H9 (cell line): ENCODE results near the gene TMEM141. TPM values are rescaled to one million over a fixed set of nuclear protein-coding genes. Genes with fewer than 3 reads are reported as not detected.

Experiments
- DNase-seq: peaks from one replicate; pipeline ENCODE4 v3.0.0-alpha.2; 2017
- H2AFZ ChIP-seq: one replicate; pipeline ENCODE4 v1.6.1; 2013; ENCODE audit warnings: mild to moderate bottlenecking, low read length, control low read depth, moderate library complexity
- H2AK5ac ChIP-seq: 2 replicates; pipeline ENCODE4 v1.6.1; 2013; ENCODE audit warnings: low read length, control low read depth, mixed read lengths; ENCODE audit not compliant: insufficient read length
- H2BK120ac ChIP-seq: one replicate; pipeline ENCODE4 v1.6.1; 2013; ENCODE audit warnings: low read depth, mild to moderate bottlenecking, low read length, control low read depth, inconsistent platforms; ENCODE audit not compliant: poor library complexity, severe bottlenecking
- H2BK12ac ChIP-seq: 2 replicates; pipeline ENCODE4 v1.6.1; 2013; ENCODE audit warnings: low read length, control low read depth, mixed read lengths, low read depth; ENCODE audit not compliant: insufficient read length
- H2BK15ac ChIP-seq: 2 replicates; pipeline ENCODE4 v1.6.1; 2013; ENCODE audit warnings: low read depth, low read length, control low read depth
- H2BK20ac ChIP-seq: one replicate; pipeline ENCODE4 v1.6.1; 2013; ENCODE audit warnings: low read depth, mild to moderate bottlenecking, low read length, control low read depth, inconsistent platforms; ENCODE audit not compliant: poor library complexity, severe bottlenecking
- H2BK5ac ChIP-seq: 2 replicates; pipeline ENCODE4 v1.6.1; 2013; ENCODE audit warnings: low read length, control low read depth, mixed read lengths; ENCODE audit not compliant: insufficient read length
- H3K14ac ChIP-seq: 2 replicates; pipeline ENCODE4 v1.6.1; 2013; ENCODE audit warnings: low read length, control low read depth; ENCODE audit not compliant: insufficient read depth
- H3K18ac ChIP-seq: 2 replicates; pipeline ENCODE4 v1.6.1; 2013; ENCODE audit warnings: low read depth, mild to moderate bottlenecking, mixed read lengths, low read length, control low read depth; ENCODE audit not compliant: insufficient read length
- H3K23ac ChIP-seq: 2 replicates; pipeline ENCODE4 v1.6.1; 2013; ENCODE audit warnings: low read length, control low read depth, mixed read lengths, low read depth; ENCODE audit not compliant: insufficient read length
- H3K23me2 ChIP-seq: 2 replicates; pipeline ENCODE4 v1.6.1; 2013; ENCODE audit warnings: low read depth, mild to moderate bottlenecking, mixed read lengths, low read length, control low read depth; ENCODE audit not compliant: insufficient read length, poor library complexity, severe bottlenecking
- H3K27ac ChIP-seq: 2 replicates; pipeline ENCODE4 v1.5.1; 2013; ENCODE audit warnings: low read length, control low read depth, mixed read lengths, low read depth; ENCODE audit not compliant: insufficient read length
- H3K27me3 ChIP-seq: 2 replicates; pipeline ENCODE4 v1.6.1; 2013; ENCODE audit warnings: low read length, control low read depth, inconsistent platforms; ENCODE audit not compliant: insufficient read depth
- H3K4ac ChIP-seq: 2 replicates; pipeline ENCODE4 v1.6.1; 2013; ENCODE audit warnings: low read depth, mild to moderate bottlenecking, control low read depth, inconsistent platforms, low read length, moderate library complexity
- H3K4me1 ChIP-seq: 2 replicates; pipeline ENCODE4 v1.6.1; 2013; ENCODE audit warnings: low read length, control low read depth, inconsistent platforms; ENCODE audit not compliant: insufficient read depth
- H3K4me2 ChIP-seq: 2 replicates; pipeline ENCODE4 v1.6.1; 2013; ENCODE audit warnings: low read length, control low read depth, mixed read lengths; ENCODE audit not compliant: insufficient read length, insufficient read depth
- H3K56ac ChIP-seq: 2 replicates; pipeline ENCODE4 v1.6.1; 2013; ENCODE audit warnings: low read depth, mild to moderate bottlenecking, mixed read lengths, low read length, control low read depth; ENCODE audit not compliant: insufficient read length
- H3K79me1 ChIP-seq: 2 replicates; pipeline ENCODE4 v1.6.1; 2013; ENCODE audit warnings: low read depth, mild to moderate bottlenecking, moderate library complexity, low read length, control low read depth, inconsistent platforms; ENCODE audit not compliant: insufficient read depth, poor library complexity, severe bottlenecking
- H3K79me2 ChIP-seq: 2 replicates; pipeline ENCODE4 v1.6.1; 2013; ENCODE audit warnings: low read length, control low read depth, inconsistent platforms; ENCODE audit not compliant: insufficient read depth
- H3K9ac ChIP-seq: 2 replicates; pipeline ENCODE4 v1.6.1; 2013; ENCODE audit warnings: low read length, control low read depth, mixed read lengths; ENCODE audit not compliant: insufficient read length; ENCODE audit errors: extremely low read depth
- H3K9me3 ChIP-seq: one replicate; pipeline ENCODE4 v1.6.1; 2013; ENCODE audit warnings: low read depth, low read length, inconsistent platforms; ENCODE audit not compliant: control insufficient read depth
- H3T11ph ChIP-seq: one replicate; pipeline ENCODE4 v1.6.1; 2013; ENCODE audit warnings: mild to moderate bottlenecking, low read length, control low read depth, inconsistent platforms
- H4K20me1 ChIP-seq: one replicate; pipeline ENCODE4 v1.6.1; 2013; ENCODE audit not compliant: control insufficient read depth, insufficient read length, insufficient read depth
- H4K5ac ChIP-seq: 2 replicates; pipeline ENCODE4 v1.6.1; 2013; ENCODE audit warnings: low read depth, mild to moderate bottlenecking, mixed read lengths, low read length, control low read depth; ENCODE audit not compliant: insufficient read length
- H4K8ac ChIP-seq: replicated peaks from 2 replicates; pipeline ENCODE4 v1.6.1; 2013; ENCODE audit warnings: low read length, control low read depth, mixed read lengths, low read depth; ENCODE audit not compliant: insufficient read length
- H4K91ac ChIP-seq: 2 replicates; pipeline ENCODE4 v1.6.1; 2013; ENCODE audit warnings: low read depth, mild to moderate bottlenecking, moderate library complexity, mixed read lengths, low read length, control low read depth; ENCODE audit not compliant: insufficient read length
- H3K27ac Mint-ChIP-seq, 3 experiments: 2 replicates in 2 of 3; 3 replicates in 1 of 3; pipeline ENCODE4 v1.8.0; 2020 to 2021; ENCODE audit warnings: mixed read lengths in 3 of 3, mild to moderate bottlenecking in 1 of 3, moderate library complexity in 1 of 3
- H3K27me3 Mint-ChIP-seq: 2 replicates; pipeline ENCODE4 v1.8.0; 2021; ENCODE audit warnings: low read depth, mild to moderate bottlenecking, moderate library complexity, mixed read lengths
- H3K36me3 Mint-ChIP-seq, 3 experiments: 2 replicates in 2 of 3; 3 replicates in 1 of 3; pipeline ENCODE4 v1.8.0; 2020 to 2021; ENCODE audit warnings: low read depth in 3 of 3, mixed read lengths in 3 of 3; ENCODE audit not compliant: insufficient read depth in 1 of 3
- H3K4me1 Mint-ChIP-seq, 2 experiments: 2 replicates each; pipeline ENCODE4 v1.8.0; 2020; ENCODE audit warnings: mixed read lengths in 2 of 2
- H3K4me3 Mint-ChIP-seq, 2 experiments: 2 replicates in 1 of 2; 3 replicates in 1 of 2; pipeline ENCODE4 v1.8.0; 2020 to 2021; ENCODE audit warnings: mild to moderate bottlenecking in 2 of 2, mixed read lengths in 2 of 2, moderate library complexity in 1 of 2
- H3K9me3 Mint-ChIP-seq, 2 experiments: 2 replicates in 1 of 2; 3 replicates in 1 of 2; pipeline ENCODE4 v1.8.0; 2020; ENCODE audit warnings: mild to moderate bottlenecking in 2 of 2, mixed read lengths in 2 of 2, moderate library complexity in 1 of 2
- WGBS: extraction: QIAGEN DNeasy Blood & Tissue Kit; methylation state at CpG from one replicate; pipeline ENCODE4 v1.1.7; 2013; ENCODE audit warnings: missing lambda C conversion rate, low lambda C conversion rate, mixed read lengths; ENCODE audit not compliant: insufficient read length; ENCODE audit errors: extremely low coverage; 5-methylcytosine and 5-hydroxymethylcytosine counted together
- total RNA-seq: library from RNA; stranded (reverse); gene quantifications from 2 replicates; pipeline ENCODE4 v1.2.1, GENCODE V29; 2021
- TF ChIP-seq, protein P1 (sequence below): fragments of 200-600 bp; sonication (generic); conservative IDR thresholded peaks from 3 replicates; pipeline ENCODE4 v1.8.0; 2021; ENCODE audit warnings: antibody characterized with exemption, mild to moderate bottlenecking

TMEM141 gene
- total RNA-seq, 1 experiment from 2014 or later = 55.2 TPM

DNA sequence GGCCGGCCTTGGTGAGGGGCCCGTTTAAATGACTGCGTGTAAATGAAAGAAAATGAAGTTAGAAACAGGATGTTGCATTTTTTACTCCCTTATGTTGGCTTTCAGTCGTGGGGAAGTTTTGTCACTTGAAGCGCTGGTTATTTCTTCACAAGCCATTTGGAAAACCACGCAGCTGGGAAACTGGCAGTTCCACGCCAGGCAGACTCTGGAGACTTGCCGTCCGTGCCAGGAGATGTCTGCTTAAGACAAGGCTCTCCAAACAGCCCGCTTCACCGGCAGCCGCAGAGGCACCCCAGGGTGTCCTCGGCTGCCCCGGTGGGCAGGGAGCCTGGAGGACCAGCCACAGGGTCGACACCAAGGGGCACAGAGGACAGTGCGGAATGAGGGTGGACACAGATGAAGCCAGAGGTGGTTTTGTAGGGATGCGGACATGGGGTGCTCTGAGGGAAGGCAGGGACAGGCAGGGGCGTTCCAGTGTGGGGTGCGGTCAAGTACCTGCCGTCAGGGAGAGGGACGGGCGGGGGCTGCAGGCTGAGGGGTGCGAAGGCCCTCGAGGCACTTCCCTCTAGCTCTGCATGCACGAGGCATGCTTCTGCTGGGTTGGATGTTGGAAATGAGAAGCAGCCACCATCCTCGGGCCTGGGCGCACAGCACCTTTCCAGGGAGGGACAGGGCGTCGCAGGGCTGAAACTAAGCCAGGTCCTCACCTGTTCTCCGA lies 40.0 kb downstream of the TMEM141 start:
- Histone ChIP-seq H4K91ac (no peak overlapping the region), H4K8ac (no peak overlapping the region), H2BK120ac (no peak overlapping the region), H3K4me2 (no peak overlapping the region), H2BK15ac (no peak overlapping the region), H3K4me1 (no peaks in the 10 kb centered on the region), H3K4ac (no peak overlapping the region), H3K27me3 (no peaks in the 10 kb centered on the region), H3K27ac (no peak overlapping the region), H3K9ac (no peak overlapping the region), H2BK12ac (no peak overlapping the region), H3K14ac (no peak overlapping the region), H3K79me2 (no peaks in the 10 kb centered on the region), H4K20me1 (no peaks in the 10 kb centered on the region), H4K5ac (no peak overlapping the region), H3K79me1 (no peaks in the 10 kb centered on the region), H2AK5ac (no peak overlapping the region), H2BK20ac (no peak overlapping the region), H3K9me3 (no peaks in the 10 kb centered on the region), H3K56ac (no peak overlapping the region), H2AFZ (no peak overlapping the region), H3K23ac (no peak overlapping the region), H3T11ph (no peak overlapping the region), H3K23me2 (no peaks in the 10 kb centered on the region), H2BK5ac (no peak overlapping the region), H3K18ac (no peak overlapping the region)
- TF ChIP-seq, protein P1, sequence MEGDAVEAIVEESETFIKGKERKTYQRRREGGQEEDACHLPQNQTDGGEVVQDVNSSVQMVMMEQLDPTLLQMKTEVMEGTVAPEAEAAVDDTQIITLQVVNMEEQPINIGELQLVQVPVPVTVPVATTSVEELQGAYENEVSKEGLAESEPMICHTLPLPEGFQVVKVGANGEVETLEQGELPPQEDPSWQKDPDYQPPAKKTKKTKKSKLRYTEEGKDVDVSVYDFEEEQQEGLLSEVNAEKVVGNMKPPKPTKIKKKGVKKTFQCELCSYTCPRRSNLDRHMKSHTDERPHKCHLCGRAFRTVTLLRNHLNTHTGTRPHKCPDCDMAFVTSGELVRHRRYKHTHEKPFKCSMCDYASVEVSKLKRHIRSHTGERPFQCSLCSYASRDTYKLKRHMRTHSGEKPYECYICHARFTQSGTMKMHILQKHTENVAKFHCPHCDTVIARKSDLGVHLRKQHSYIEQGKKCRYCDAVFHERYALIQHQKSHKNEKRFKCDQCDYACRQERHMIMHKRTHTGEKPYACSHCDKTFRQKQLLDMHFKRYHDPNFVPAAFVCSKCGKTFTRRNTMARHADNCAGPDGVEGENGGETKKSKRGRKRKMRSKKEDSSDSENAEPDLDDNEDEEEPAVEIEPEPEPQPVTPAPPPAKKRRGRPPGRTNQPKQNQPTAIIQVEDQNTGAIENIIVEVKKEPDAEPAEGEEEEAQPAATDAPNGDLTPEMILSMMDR = no peak
- DNase-seq = no peak
- Mint-ChIP-seq H3K4me3 (no peak overlapping the region), H3K27ac (no peak overlapping the region), H3K4me1 (no peaks in the 10 kb centered on the region), H3K9me3 (no peaks in the 10 kb centered on the region), H3K36me3 (peaks cover 13 to 51% (median 46%) of the 10 kb centered on the region in 3 experiments), H3K27me3 (peaks cover 1% of the 10 kb centered on the region; the same call in 1 of the 2 replicates)
- WGBS = no CpG with 5 or more reads among the region's 30 CpGs
